SH-SY5Y (cell line): Measurements from ENCODE around the gene PCK2.

ENCODE experiments used
- GATA2 ChIP-seq: IDR thresholded peaks from 2 replicates; pipeline ENCODE4 v1.6.1; 2011; ENCODE audit warnings: mild to moderate bottlenecking, low read depth, low read length
- GATA3 ChIP-seq: IDR thresholded peaks from 2 replicates; pipeline ENCODE4 v1.6.1; 2011; ENCODE audit warnings: low read depth, mild to moderate bottlenecking, low read length, moderate library complexity

DNA sequence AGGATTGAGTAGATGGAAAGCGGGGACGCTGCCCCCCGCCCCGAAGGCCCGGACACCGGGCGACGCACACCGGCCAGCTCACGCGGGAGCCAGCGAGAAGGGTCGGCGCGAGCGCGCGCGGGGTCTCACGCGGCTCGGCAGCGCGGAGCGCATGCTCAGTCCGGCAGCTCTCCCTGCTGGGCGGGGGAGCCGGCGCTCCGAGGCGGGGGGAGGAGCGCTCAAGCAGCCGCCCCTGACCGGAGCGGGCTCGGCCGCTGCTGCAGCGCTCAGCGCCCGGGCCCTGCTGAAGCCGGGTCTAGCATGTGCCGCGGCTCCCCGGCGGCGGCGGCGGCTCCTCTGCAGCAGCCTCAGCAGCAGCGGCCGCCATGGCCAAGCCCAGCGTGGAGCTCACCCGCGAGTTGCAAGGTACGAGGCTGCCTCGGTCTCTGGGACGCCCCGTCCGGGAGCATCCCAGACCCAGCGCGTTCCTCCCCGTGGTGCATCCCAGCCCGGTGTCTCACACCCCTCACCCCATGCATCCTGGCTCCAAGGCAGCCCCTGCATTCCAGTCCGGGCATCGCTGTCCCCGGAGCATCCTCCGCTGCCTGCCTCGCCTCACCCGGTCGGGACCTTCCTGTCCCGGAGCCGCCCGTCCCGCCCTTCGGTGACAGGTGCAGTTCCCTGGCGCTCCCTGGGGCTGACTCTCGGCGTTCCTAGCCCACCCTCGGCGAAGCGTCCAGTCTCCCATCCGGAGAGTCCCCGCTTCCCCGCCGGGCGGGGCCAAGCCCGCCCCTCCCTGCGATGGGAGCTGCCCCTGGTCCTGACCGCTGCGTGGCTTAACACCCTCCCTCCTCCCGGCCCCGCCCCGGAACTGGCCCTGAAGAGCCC lies 42.1 kb upstream of the PCK2 start, which contains the start of gene CARMIL3:
- TF ChIP-seq GATA2 (no peak), GATA3 (no peak)
